ENCODE results near the gene ADH7. TPM values are rescaled to one million over a fixed set of nuclear protein-coding genes. Genes with fewer than 3 reads are reported as not detected.
"Not testable (repeated sequence)": the region's sequence is repeated elsewhere in the genome, so short reads cannot be mapped to it uniquely, and the experiment has no call there.

The ADH7 gene
- total and polyA plus RNA-seq, 2 donors (not counting 1 experiment from before 2014, with no cell fraction given): 0.17 TPM; not detected in 1

DNA sequence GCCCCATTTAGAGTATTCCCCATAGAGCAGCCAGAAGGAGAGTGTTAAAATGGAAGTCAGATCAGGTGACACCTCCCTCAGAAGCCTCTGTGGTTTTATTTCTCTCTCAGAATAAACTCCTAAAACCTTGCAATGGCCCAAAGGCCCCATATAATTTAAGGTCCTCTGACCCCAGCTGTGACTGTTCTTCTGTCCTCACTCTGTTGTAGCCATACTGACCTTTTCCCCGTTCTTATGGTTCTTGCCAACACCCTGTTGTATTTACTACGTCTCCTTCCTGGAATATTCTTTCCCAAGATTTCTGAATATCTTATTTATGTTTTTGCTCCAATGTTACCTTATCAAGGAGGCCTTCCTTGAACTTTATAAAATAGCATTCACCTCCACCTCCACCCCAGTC lies 18.0 kb downstream of the ADH7 start:
- no peaks in the 10 kb centered on the region for H3K36me3 ChIP-seq (ENCODE audit: control insufficient read depth, insufficient read depth, low read length)
- H3K9me3 ChIP-seq (ENCODE audit: control insufficient read depth, insufficient read depth, low read depth, low read length): no peaks in the 10 kb centered on the region
- H3K27ac ChIP-seq (ENCODE audit: insufficient read depth, low read length): no peak overlapping the region
- no peak overlapping the region for H2AFZ ChIP-seq (ENCODE audit: low read length)
- no peak for DNase-seq (ENCODE audit: low read depth in 2 of 2)
- no peaks in the 10 kb centered on the region for H3K79me2 ChIP-seq (ENCODE audit: control insufficient read depth, insufficient read depth, low read length)
- TF ChIP-seq, protein P1, sequence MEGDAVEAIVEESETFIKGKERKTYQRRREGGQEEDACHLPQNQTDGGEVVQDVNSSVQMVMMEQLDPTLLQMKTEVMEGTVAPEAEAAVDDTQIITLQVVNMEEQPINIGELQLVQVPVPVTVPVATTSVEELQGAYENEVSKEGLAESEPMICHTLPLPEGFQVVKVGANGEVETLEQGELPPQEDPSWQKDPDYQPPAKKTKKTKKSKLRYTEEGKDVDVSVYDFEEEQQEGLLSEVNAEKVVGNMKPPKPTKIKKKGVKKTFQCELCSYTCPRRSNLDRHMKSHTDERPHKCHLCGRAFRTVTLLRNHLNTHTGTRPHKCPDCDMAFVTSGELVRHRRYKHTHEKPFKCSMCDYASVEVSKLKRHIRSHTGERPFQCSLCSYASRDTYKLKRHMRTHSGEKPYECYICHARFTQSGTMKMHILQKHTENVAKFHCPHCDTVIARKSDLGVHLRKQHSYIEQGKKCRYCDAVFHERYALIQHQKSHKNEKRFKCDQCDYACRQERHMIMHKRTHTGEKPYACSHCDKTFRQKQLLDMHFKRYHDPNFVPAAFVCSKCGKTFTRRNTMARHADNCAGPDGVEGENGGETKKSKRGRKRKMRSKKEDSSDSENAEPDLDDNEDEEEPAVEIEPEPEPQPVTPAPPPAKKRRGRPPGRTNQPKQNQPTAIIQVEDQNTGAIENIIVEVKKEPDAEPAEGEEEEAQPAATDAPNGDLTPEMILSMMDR (conservative IDR thresholded peaks at IDR 0.05 in 1 of 2, IDR thresholded peaks at IDR 0.05 in 1 of 2; ENCODE audit: low read depth in 1 of 2, low read length in 2 of 2): no peak
- no peak for TF ChIP-seq EZH2 (IDR thresholded peaks at IDR 0.05; ENCODE audit: low read length, missing control alignments)
- no peak overlapping the region for H3K4me2 ChIP-seq (ENCODE audit: extremely low read depth, insufficient read depth, low read length)
- H4K20me1 ChIP-seq (ENCODE audit: control insufficient read depth, extremely low read depth, insufficient read depth, low read length): no peaks in the 10 kb centered on the region
- H3K27me3 ChIP-seq (ENCODE audit: control insufficient read depth, insufficient read depth, low read length): no peaks in the 10 kb centered on the region
- H3K4me1 ChIP-seq (ENCODE audit: control insufficient read depth, extremely low read depth, insufficient read depth, low read length): no peaks in the 10 kb centered on the region
- H3K4me3 ChIP-seq (replicated peaks in 1 of 4; ENCODE audit: control extremely low read depth in 1 of 4, insufficient read depth in 1 of 4, low read depth in 3 of 4, low read length in 4 of 4): no peak overlapping the region
- no peak overlapping the region for H3K9ac ChIP-seq (ENCODE audit: insufficient read depth, low read length)

DNA sequence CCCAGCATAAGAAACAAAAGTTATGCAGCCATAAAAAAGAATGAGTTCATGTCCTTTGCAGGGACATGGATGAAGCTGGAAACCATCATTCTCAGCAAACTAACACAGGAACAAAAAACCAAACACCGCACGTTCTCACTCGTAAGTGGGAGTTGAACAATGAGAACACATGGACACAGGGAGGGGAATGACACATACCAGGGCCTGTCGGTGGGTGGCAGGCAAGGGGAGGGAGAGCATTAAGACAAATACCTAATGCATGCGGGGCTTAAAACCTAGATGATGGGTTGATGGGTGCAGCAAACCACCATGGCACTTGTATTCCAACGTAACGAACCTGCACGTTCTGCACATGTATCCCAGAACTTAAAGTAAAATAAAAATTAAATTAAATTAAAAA lies 19.4 kb downstream of the ADH7 start:
- not testable (repeated sequence) for H3K27me3 ChIP-seq (ENCODE audit: control insufficient read depth, insufficient read depth, low read length); H4K20me1 ChIP-seq (ENCODE audit: control insufficient read depth, extremely low read depth, insufficient read depth, low read length); H3K36me3 ChIP-seq (ENCODE audit: control insufficient read depth, insufficient read depth, low read length); DNase-seq (ENCODE audit: low read depth in 2 of 2); H3K4me2 ChIP-seq (ENCODE audit: extremely low read depth, insufficient read depth, low read length); H3K4me1 ChIP-seq (ENCODE audit: control insufficient read depth, extremely low read depth, insufficient read depth, low read length); H3K4me3 ChIP-seq (replicated peaks in 1 of 4; ENCODE audit: control extremely low read depth in 1 of 4, insufficient read depth in 1 of 4, low read depth in 3 of 4, low read length in 4 of 4); H2AFZ ChIP-seq (ENCODE audit: low read length); H3K79me2 ChIP-seq (ENCODE audit: control insufficient read depth, insufficient read depth, low read length); H3K9ac ChIP-seq (ENCODE audit: insufficient read depth, low read length); H3K27ac ChIP-seq (ENCODE audit: insufficient read depth, low read length); H3K9me3 ChIP-seq (ENCODE audit: control insufficient read depth, insufficient read depth, low read depth, low read length)

DNA sequence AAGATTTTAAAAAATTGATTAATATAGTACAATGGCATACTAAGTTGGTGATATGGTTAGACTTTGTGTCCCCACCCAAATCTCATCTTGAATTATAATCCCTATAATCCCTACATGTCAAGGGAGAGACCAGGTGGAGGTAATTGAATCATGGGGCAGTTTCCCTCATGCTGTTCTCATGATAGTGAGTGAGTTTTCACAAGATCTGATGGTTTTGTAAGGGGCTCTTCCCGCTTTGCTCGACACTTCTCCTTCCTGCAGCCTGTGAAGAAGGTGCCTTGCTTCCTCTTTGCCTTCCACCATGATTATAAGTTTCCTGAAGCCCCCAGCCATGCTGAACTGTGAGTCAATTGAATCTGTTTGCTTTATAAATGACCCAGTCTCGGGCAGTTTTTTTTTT lies 20.2 kb downstream of the ADH7 start:
- not testable (repeated sequence) for H3K4me1 ChIP-seq (ENCODE audit: control insufficient read depth, extremely low read depth, insufficient read depth, low read length); H3K27ac ChIP-seq (ENCODE audit: insufficient read depth, low read length); H3K79me2 ChIP-seq (ENCODE audit: control insufficient read depth, insufficient read depth, low read length); H3K9ac ChIP-seq (ENCODE audit: insufficient read depth, low read length); H4K20me1 ChIP-seq (ENCODE audit: control insufficient read depth, extremely low read depth, insufficient read depth, low read length); H2AFZ ChIP-seq (ENCODE audit: low read length); H3K4me3 ChIP-seq (replicated peaks in 1 of 4; ENCODE audit: control extremely low read depth in 1 of 4, insufficient read depth in 1 of 4, low read depth in 3 of 4, low read length in 4 of 4); DNase-seq (ENCODE audit: low read depth in 2 of 2); H3K4me2 ChIP-seq (ENCODE audit: extremely low read depth, insufficient read depth, low read length); H3K36me3 ChIP-seq (ENCODE audit: control insufficient read depth, insufficient read depth, low read length); H3K9me3 ChIP-seq (ENCODE audit: control insufficient read depth, insufficient read depth, low read depth, low read length); H3K27me3 ChIP-seq (ENCODE audit: control insufficient read depth, insufficient read depth, low read length)

DNA sequence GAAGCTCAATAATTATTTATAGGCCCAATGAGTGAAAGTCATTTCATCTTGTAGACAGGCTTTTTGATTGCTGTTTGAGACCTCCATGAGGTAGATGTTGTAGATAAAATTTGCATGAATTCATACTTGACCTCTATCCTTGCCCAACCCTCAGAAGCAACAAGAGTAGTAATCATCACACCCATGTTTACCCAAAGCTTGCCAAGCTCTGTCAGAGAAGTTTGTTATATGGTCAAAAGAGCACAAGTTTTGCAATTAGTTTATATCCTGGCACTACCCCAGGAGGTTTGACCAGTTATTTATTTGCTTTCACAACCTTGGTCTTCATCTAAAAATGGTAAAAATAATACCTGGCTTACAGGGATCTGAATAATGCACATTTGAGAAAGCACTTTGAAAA lies 20.7 kb downstream of the ADH7 start:
- Histone ChIP-seq H3K4me1 (ENCODE audit: control insufficient read depth, extremely low read depth, insufficient read depth, low read length) (no peaks in the 10 kb centered on the region), H3K27me3 (ENCODE audit: control insufficient read depth, insufficient read depth, low read length) (no peaks in the 10 kb centered on the region), H3K9me3 (ENCODE audit: control insufficient read depth, insufficient read depth, low read depth, low read length) (no peaks in the 10 kb centered on the region), H3K4me2 (ENCODE audit: extremely low read depth, insufficient read depth, low read length) (no peak overlapping the region), H2AFZ (ENCODE audit: low read length) (no peak overlapping the region), H3K4me3 (replicated peaks in 1 of 4; ENCODE audit: control extremely low read depth in 1 of 4, insufficient read depth in 1 of 4, low read depth in 3 of 4, low read length in 4 of 4) (no peak overlapping the region), H3K9ac (ENCODE audit: insufficient read depth, low read length) (no peak overlapping the region), H3K79me2 (ENCODE audit: control insufficient read depth, insufficient read depth, low read length) (no peaks in the 10 kb centered on the region), H3K27ac (ENCODE audit: insufficient read depth, low read length) (no peak overlapping the region), H3K36me3 (ENCODE audit: control insufficient read depth, insufficient read depth, low read length) (no peaks in the 10 kb centered on the region), H4K20me1 (ENCODE audit: control insufficient read depth, extremely low read depth, insufficient read depth, low read length) (no peaks in the 10 kb centered on the region)
- peak in 1 of 2 donors; percentile 53 for DNase-seq (ENCODE audit: low read depth in 2 of 2)
- TF ChIP-seq, protein P1 (conservative IDR thresholded peaks at IDR 0.05 in 1 of 2, IDR thresholded peaks at IDR 0.05 in 1 of 2; ENCODE audit: low read depth in 1 of 2, low read length in 2 of 2): no peak
- no peak for TF ChIP-seq EZH2 (IDR thresholded peaks at IDR 0.05; ENCODE audit: low read length, missing control alignments)
